CD4-positive, CD25-positive, alpha-beta regulatory T cell (primary cell): ENCODE results near the gene PLCB1. TPM values are rescaled to one million over a fixed set of nuclear protein-coding genes. Genes with fewer than 3 reads are reported as not detected.
"Not testable (repeated sequence)": the region's sequence is repeated elsewhere in the genome, so short reads cannot be mapped to it uniquely, and the experiment has no call there.

ENCODE experiments used
- ATAC-seq, 2 donors: fragments of 150-1000 bp; cut with Tn5 transposase; one replicate each; pipeline ENCODE4 v1.10.0; 2021; ENCODE audit warnings: low read depth in 2 of 2, moderate number of reproducible peaks in 2 of 2, moderate library complexity in 1 of 2
- DNase-seq, 3 donors: peaks; one replicate each; pipeline versions ENCODE4 v3.0.0 to v3.0.0-alpha.2; 2012 to 2022; ENCODE audit warnings: mixed read lengths in 1 of 3
- H3K27ac ChIP-seq: one replicate; pipeline ENCODE4 v1.7.0; 2013; ENCODE audit warnings: mild to moderate bottlenecking, low read length; ENCODE audit not compliant: insufficient read depth, poor library complexity, severe bottlenecking
- H3K27me3 ChIP-seq: one replicate; pipeline ENCODE4 v1.7.0; 2013; ENCODE audit warnings: low read length; ENCODE audit not compliant: control insufficient read depth, insufficient read depth
- H3K36me3 ChIP-seq: one replicate; pipeline ENCODE4 v1.7.0; 2013; ENCODE audit warnings: mild to moderate bottlenecking, low read length, moderate library complexity; ENCODE audit not compliant: control insufficient read depth, insufficient read depth
- H3K4me1 ChIP-seq: 2 replicates; pipeline ENCODE4 v1.7.0; 2013; ENCODE audit warnings: mild to moderate bottlenecking, low read length; ENCODE audit not compliant: insufficient read depth, control insufficient read depth, poor library complexity, severe bottlenecking
- H3K4me3 ChIP-seq: one replicate; pipeline ENCODE4 v1.7.0; 2013; ENCODE audit warnings: low read depth, mild to moderate bottlenecking, low read length, moderate library complexity
- H3K9me3 ChIP-seq, 2 experiments: 1 replicate in 1 of 2; 2 replicates in 1 of 2; pipeline ENCODE4 v1.7.0; 2013; ENCODE audit warnings: low read length in 2 of 2, mild to moderate bottlenecking in 1 of 2, moderate library complexity in 1 of 2; ENCODE audit not compliant: control insufficient read depth in 2 of 2
- H3K27ac Mint-ChIP-seq, 3 donors: one replicate each; pipeline ENCODE4 v1.8.0; 2020 to 2022; ENCODE audit warnings: mild to moderate bottlenecking in 3 of 3, mixed read lengths in 3 of 3, moderate library complexity in 2 of 3
- H3K27me3 Mint-ChIP-seq: one replicate; pipeline ENCODE4 v1.8.0; 2022; ENCODE audit warnings: mild to moderate bottlenecking, mixed read lengths
- H3K36me3 Mint-ChIP-seq: one replicate; pipeline ENCODE4 v1.8.0; 2020; ENCODE audit warnings: mixed read lengths
- H3K4me1 Mint-ChIP-seq, 4 donors: one replicate each; pipeline ENCODE4 v1.8.0; 2020 to 2022; ENCODE audit warnings: mixed read lengths in 4 of 4, mild to moderate bottlenecking in 1 of 4
- H3K4me3 Mint-ChIP-seq, 4 donors: one replicate each; pipeline ENCODE4 v1.8.0; 2020 to 2022; ENCODE audit warnings: mild to moderate bottlenecking in 4 of 4, mixed read lengths in 4 of 4, moderate library complexity in 3 of 4
- H3K9me3 Mint-ChIP-seq, 7 donors: one replicate each; pipeline ENCODE4 v1.8.0; 2020 to 2022; ENCODE audit warnings: mixed read lengths in 7 of 7, mild to moderate bottlenecking in 3 of 7, moderate library complexity in 2 of 7
- polyA plus RNA-seq, 4 donors: library from polyadenylated mRNA; unstranded; fragments of 300-500 nt; fragmentation: Illumina TruSeq; gene quantifications; one replicate each; pipeline ENCODE4 v1.2.3, GENCODE V29; 2021
- total RNA-seq: library from RNA; stranded (reverse); gene quantifications from one replicate; pipeline ENCODE4 v1.2.3, GENCODE V29; 2022

Gene PLCB1
- total and polyA plus RNA-seq, 5 donors from 2014 or later, result 0.17 to 1.8 (median 0.44) TPM; not detected in 2

GRCh38 chr20:8153281-8153908, 21.3 kb downstream of the PLCB1 start:
- Histone ChIP-seq H3K27me3 (peaks cover 1% of the 10 kb centered on the region), H3K27ac (no peak overlapping the region), H3K36me3 (no peaks in the 10 kb centered on the region), H3K9me3 (no peaks in the 10 kb centered on the region), H3K4me1 (no peaks in the 10 kb centered on the region), H3K4me3 (no peak overlapping the region)
- no peak overlapping the region for H3K27ac Mint-ChIP-seq
- DNase-seq, result no peak
- H3K27me3 Mint-ChIP-seq, result peaks cover 4% of the 10 kb centered on the region
- H3K9me3 Mint-ChIP-seq, result peaks cover 0 to 5% (median 0%) of the 10 kb centered on the region in 7 donors
- H3K4me1 Mint-ChIP-seq, result peaks cover 0 to 23% (median 3%) of the 10 kb centered on the region in 4 donors
- no peaks in the 10 kb centered on the region for H3K36me3 Mint-ChIP-seq
- no peak for ATAC-seq
- no peak overlapping the region for H3K4me3 Mint-ChIP-seq

GRCh38 chr20:8154638-8155037, 22.6 kb downstream of the PLCB1 start:
- Histone ChIP-seq H3K27ac (no peak overlapping the region), H3K4me3 (no peak overlapping the region), H3K36me3 (no peaks in the 10 kb centered on the region), H3K9me3 (no peaks in the 10 kb centered on the region), H3K4me1 (no peaks in the 10 kb centered on the region), H3K27me3 (peaks cover 1% of the 10 kb centered on the region)
- Mint-ChIP-seq H3K4me3 (no peak overlapping the region), H3K36me3 (no peaks in the 10 kb centered on the region), H3K27ac (no peak overlapping the region), H3K9me3 (peaks cover 0 to 5% (median 0%) of the 10 kb centered on the region in 7 donors), H3K4me1 (peaks cover 0 to 23% (median 3%) of the 10 kb centered on the region in 4 donors), H3K27me3 (peaks cover 4% of the 10 kb centered on the region)
- ATAC-seq (no peak), DNase-seq (no peak)

- no peaks in the 10 kb centered on the region for H3K4me1 ChIP-seq
These were observed 23.2 kb downstream of the PLCB1 start for GRCh38 chr20:8155229-8155628.

GRCh38 chr20:8155812-8156211, 23.7 kb downstream of the PLCB1 start:
- peaks cover 0 to 23% (median 3%) of the 10 kb centered on the region in 4 donors for H3K4me1 Mint-ChIP-seq
- Histone ChIP-seq H3K4me3 (no peak overlapping the region), H3K4me1 (no peaks in the 10 kb centered on the region), H3K36me3 (no peaks in the 10 kb centered on the region), H3K27ac (no peak overlapping the region), H3K9me3 (no peaks in the 10 kb centered on the region), H3K27me3 (peaks cover 1% of the 10 kb centered on the region)
- DNase-seq, result no peak
- H3K27me3 Mint-ChIP-seq, result peaks cover 4% of the 10 kb centered on the region
- peaks cover 0 to 8% (median 2%) of the 10 kb centered on the region in 7 donors for H3K9me3 Mint-ChIP-seq
- H3K27ac Mint-ChIP-seq, result peak overlapping the region in 1 of 3 donors; percentile 50
- ATAC-seq, result no peak
- H3K4me3 Mint-ChIP-seq, result no peak overlapping the region
- no peaks in the 10 kb centered on the region for H3K36me3 Mint-ChIP-seq

More at GRCh38 chr20:8155229-8155628, 23.2 kb downstream of the PLCB1 start:
- no peak overlapping the region for H3K4me3 Mint-ChIP-seq
- H3K36me3 Mint-ChIP-seq, result no peaks in the 10 kb centered on the region
- Histone ChIP-seq H3K4me3 (no peak overlapping the region), H3K27me3 (peaks cover 1% of the 10 kb centered on the region), H3K27ac (no peak overlapping the region), H3K9me3 (no peaks in the 10 kb centered on the region), H3K36me3 (no peaks in the 10 kb centered on the region)
- H3K4me1 Mint-ChIP-seq, result peaks cover 0 to 23% (median 3%) of the 10 kb centered on the region in 4 donors
- DNase-seq (no peak), ATAC-seq (no peak)
- peaks cover 4% of the 10 kb centered on the region for H3K27me3 Mint-ChIP-seq
- no peak overlapping the region for H3K27ac Mint-ChIP-seq
- peaks cover 0 to 8% (median 2%) of the 10 kb centered on the region in 7 donors for H3K9me3 Mint-ChIP-seq

- no peak overlapping the region for H3K4me3 Mint-ChIP-seq
- H3K27ac Mint-ChIP-seq, result no peak overlapping the region
- Histone ChIP-seq H3K36me3 (no peaks in the 10 kb centered on the region), H3K27ac (no peak overlapping the region), H3K9me3 (no peaks in the 10 kb centered on the region), H3K4me1 (no peaks in the 10 kb centered on the region), H3K4me3 (no peak overlapping the region), H3K27me3 (peaks cover 1% of the 10 kb centered on the region)
- DNase-seq (no peak), ATAC-seq (peak in 1 of 2 donors; percentile 39)
- no peaks in the 10 kb centered on the region for H3K36me3 Mint-ChIP-seq
- peaks cover 0 to 8% (median 2%) of the 10 kb centered on the region in 7 donors for H3K9me3 Mint-ChIP-seq
- H3K4me1 Mint-ChIP-seq, result peaks cover 0 to 23% (median 3%) of the 10 kb centered on the region in 4 donors
- H3K27me3 Mint-ChIP-seq, result peaks cover 4% of the 10 kb centered on the region
These were observed 24.4 kb downstream of the PLCB1 start for GRCh38 chr20:8156235-8157079.

- H3K27me3 ChIP-seq, H3K36me3 ChIP-seq, H3K9me3 Mint-ChIP-seq, H3K27me3 Mint-ChIP-seq, H3K4me3 ChIP-seq, DNase-seq, H3K4me1 ChIP-seq, H3K9me3 ChIP-seq, H3K4me3 Mint-ChIP-seq, H3K27ac Mint-ChIP-seq, ATAC-seq, H3K27ac ChIP-seq, H3K36me3 Mint-ChIP-seq: not testable (repeated sequence)
- peaks cover 0 to 14% (median under 1%) of the 10 kb centered on the region in 4 donors for H3K4me1 Mint-ChIP-seq
These were observed 27.2 kb downstream of the PLCB1 start for GRCh38 chr20:8159217-8159616.

- Mint-ChIP-seq H3K27me3 (no peaks in the 10 kb centered on the region), H3K9me3 (peaks cover 0 to 8% (median 2%) of the 10 kb centered on the region in 7 donors), H3K27ac (no peak overlapping the region), H3K4me3 (no peak overlapping the region), H3K4me1 (peaks cover 0 to 3% (median 0%) of the 10 kb centered on the region in 4 donors), H3K36me3 (no peaks in the 10 kb centered on the region)
- H3K4me1 ChIP-seq, result no peaks in the 10 kb centered on the region
- no peaks in the 10 kb centered on the region for H3K9me3 ChIP-seq
- H3K27me3 ChIP-seq, result no peaks in the 10 kb centered on the region
- H3K27ac ChIP-seq, result no peak overlapping the region
- no peaks in the 10 kb centered on the region for H3K36me3 ChIP-seq
- ATAC-seq (no peak), DNase-seq (no peak)
- H3K4me3 ChIP-seq, result no peak overlapping the region
These were observed 29.4 kb downstream of the PLCB1 start for GRCh38 chr20:8161264-8162071.
